Measurements from ENCODE around the gene DNAH5. TPM values are rescaled to one million over a fixed set of nuclear protein-coding genes. Genes with fewer than 3 reads are reported as not detected.

The DNAH5 gene
- total RNA-seq, 1 donor from 2014 or later: under 0.01 TPM

DNA sequence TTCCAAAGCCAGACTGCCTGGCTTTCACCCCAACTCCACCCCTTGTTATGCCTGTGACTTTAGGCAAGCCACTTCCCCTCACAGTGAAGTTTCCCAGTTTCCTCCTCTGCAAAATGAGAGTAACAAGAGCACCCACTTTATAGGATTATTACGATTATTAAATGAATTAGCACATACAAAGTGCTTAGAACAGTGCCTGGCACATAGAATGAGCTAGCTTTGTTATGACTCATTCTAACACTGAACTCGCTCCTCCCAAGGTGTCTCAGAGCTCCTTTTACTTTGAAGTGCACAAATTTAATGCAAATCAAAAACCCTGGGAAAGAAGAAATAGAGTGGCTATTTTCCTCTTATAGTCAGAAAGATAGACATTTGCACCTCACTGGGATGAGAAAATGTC lies 34.3 kb downstream of the DNAH5 start:
- Histone ChIP-seq H3K27me3 (no peaks in the 10 kb centered on the region), H3K9me3 (no peaks in the 10 kb centered on the region), H3K4me1 (no peaks in the 10 kb centered on the region), H3K27ac (no peak overlapping the region), H3K4me3 (no peak overlapping the region), H3K36me3 (no peaks in the 10 kb centered on the region)
- no peak for DNase-seq (ENCODE audit: low spot score in 2 of 2)
- intact Hi-C loops (cut with DNase I): no loop called here
- TF ChIP-seq, protein P1, sequence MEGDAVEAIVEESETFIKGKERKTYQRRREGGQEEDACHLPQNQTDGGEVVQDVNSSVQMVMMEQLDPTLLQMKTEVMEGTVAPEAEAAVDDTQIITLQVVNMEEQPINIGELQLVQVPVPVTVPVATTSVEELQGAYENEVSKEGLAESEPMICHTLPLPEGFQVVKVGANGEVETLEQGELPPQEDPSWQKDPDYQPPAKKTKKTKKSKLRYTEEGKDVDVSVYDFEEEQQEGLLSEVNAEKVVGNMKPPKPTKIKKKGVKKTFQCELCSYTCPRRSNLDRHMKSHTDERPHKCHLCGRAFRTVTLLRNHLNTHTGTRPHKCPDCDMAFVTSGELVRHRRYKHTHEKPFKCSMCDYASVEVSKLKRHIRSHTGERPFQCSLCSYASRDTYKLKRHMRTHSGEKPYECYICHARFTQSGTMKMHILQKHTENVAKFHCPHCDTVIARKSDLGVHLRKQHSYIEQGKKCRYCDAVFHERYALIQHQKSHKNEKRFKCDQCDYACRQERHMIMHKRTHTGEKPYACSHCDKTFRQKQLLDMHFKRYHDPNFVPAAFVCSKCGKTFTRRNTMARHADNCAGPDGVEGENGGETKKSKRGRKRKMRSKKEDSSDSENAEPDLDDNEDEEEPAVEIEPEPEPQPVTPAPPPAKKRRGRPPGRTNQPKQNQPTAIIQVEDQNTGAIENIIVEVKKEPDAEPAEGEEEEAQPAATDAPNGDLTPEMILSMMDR (IDR thresholded peaks at IDR 0.05): no peak

GRCh38 chr5:13909271-13909670 lies 35.2 kb downstream of the DNAH5 start:
- DNase-seq (ENCODE audit: low spot score in 2 of 2): no peak
- TF ChIP-seq, protein P1 (IDR thresholded peaks at IDR 0.05): no peak
- Histone ChIP-seq H3K4me1 (no peaks in the 10 kb centered on the region), H3K4me3 (no peak overlapping the region), H3K27ac (no peak overlapping the region), H3K9me3 (no peaks in the 10 kb centered on the region), H3K36me3 (no peaks in the 10 kb centered on the region), H3K27me3 (no peaks in the 10 kb centered on the region)
- intact Hi-C loops (cut with DNase I): no loop called here

- H3K27me3 ChIP-seq: no peaks in the 10 kb centered on the region
- no peak for DNase-seq (ENCODE audit: low spot score in 2 of 2)
- no peaks in the 10 kb centered on the region for H3K4me1 ChIP-seq
- H3K4me3 ChIP-seq: no peak overlapping the region
- TF ChIP-seq, protein P1 (IDR thresholded peaks at IDR 0.05): no peak
- intact Hi-C loops (cut with DNase I): no loop called here
- no peaks in the 10 kb centered on the region for H3K9me3 ChIP-seq
- no peak overlapping the region for H3K27ac ChIP-seq
- H3K36me3 ChIP-seq: no peaks in the 10 kb centered on the region
These were observed 45.9 kb downstream of the DNAH5 start for GRCh38 chr5:13898569-13898968.

- Histone ChIP-seq H3K36me3 (no peaks in the 10 kb centered on the region), H3K4me1 (no peaks in the 10 kb centered on the region), H3K27ac (no peak overlapping the region), H3K9me3 (peaks cover 4 to 8% of the 10 kb centered on the region in 2 donors), H3K4me3 (no peak overlapping the region), H3K27me3 (no peaks in the 10 kb centered on the region)
- intact Hi-C loops (cut with DNase I): no loop called here
- TF ChIP-seq, protein P1 (IDR thresholded peaks at IDR 0.05): no peak
- DNase-seq (ENCODE audit: low spot score in 2 of 2): no peak
These were observed 66.1 kb downstream of the DNAH5 start for GRCh38 chr5:13878357-13878756.

GRCh38 chr5:13866792-13867191 lies 77.7 kb downstream of the DNAH5 start:
- no peaks in the 10 kb centered on the region for H3K4me1 ChIP-seq
- no peaks in the 10 kb centered on the region for H3K27me3 ChIP-seq
- H3K36me3 ChIP-seq: no peaks in the 10 kb centered on the region
- DNase-seq (ENCODE audit: low spot score in 2 of 2): no peak
- H3K4me3 ChIP-seq: no peak overlapping the region
- intact Hi-C loops (cut with DNase I): no loop called here
- no peak overlapping the region for H3K27ac ChIP-seq
- H3K9me3 ChIP-seq: no peaks in the 10 kb centered on the region
- TF ChIP-seq, protein P1 (IDR thresholded peaks at IDR 0.05): no peak

DNA sequence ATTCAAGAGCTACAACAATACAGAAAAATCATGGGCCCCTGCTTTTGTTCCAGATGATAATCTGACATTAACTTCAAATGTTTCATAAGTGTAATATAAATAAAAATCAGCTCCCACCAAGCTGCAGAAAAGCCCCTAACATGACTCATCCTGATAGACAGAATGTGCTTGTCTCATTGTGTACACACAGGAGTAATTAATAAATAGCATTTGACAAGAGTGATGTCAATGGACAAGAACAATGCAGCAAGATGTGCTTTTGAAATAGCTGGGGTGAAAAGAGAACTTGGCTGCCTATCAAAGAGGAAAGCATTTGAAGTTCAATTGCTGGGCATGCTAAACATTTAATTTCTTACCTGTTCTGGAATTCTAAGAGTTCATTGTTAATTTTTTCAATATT lies 79.2 kb downstream of the DNAH5 start:
- H3K4me1 ChIP-seq: no peaks in the 10 kb centered on the region
- intact Hi-C loops (cut with DNase I): no loop called here
- H3K36me3 ChIP-seq: no peaks in the 10 kb centered on the region
- TF ChIP-seq, protein P1 (IDR thresholded peaks at IDR 0.05): no peak
- no peak overlapping the region for H3K4me3 ChIP-seq
- no peaks in the 10 kb centered on the region for H3K27me3 ChIP-seq
- H3K27ac ChIP-seq: no peak overlapping the region
- no peak for DNase-seq (ENCODE audit: low spot score in 2 of 2)
- H3K9me3 ChIP-seq: no peaks in the 10 kb centered on the region

Measured in ascending aorta (tissue), 2 donors.